ENCODE data around the gene RPL29. TPM values are rescaled to one million over a fixed set of nuclear protein-coding genes. Genes with fewer than 3 reads are reported as not detected.

The RPL29 gene
- total RNA-seq, 1 donor from 2014 or later, result 1,690 TPM

DNA sequence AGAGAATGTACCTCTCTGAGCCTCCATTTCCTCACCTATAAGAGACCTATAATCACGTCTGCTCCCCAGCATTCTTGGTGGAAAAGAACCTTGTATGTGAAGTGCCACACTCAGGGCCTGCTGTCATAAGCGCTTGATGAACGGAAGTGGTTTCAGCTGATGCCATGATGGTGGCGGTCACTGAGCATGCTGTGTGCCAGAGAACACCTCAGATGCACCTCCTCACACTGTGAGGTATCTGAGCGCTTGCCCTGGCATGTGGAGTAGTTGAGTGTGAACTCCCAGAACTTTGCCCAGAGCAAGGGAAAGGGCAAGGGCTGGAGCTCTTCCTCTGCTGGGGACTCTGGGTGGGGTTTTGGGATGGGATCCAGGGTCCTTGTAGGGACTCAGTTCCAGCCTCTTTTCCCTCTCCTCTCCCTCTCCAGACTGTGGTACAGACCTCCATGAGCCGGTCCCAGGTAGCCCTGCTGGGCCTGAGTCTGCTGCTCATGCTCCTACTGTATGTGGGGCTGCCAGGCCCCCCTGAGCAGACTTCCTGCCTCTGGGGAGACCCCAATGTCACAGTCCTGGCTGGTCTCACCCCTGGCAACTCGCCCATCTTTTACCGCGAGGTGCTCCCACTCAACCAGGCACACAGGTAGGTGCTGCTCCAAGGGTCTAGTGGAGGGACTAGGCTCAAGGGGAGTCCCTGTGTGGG is 18.1 kb downstream of the RPL29 start:
- H3K27ac Mint-ChIP-seq, result no peak overlapping the region
- TF ChIP-seq, protein P1, sequence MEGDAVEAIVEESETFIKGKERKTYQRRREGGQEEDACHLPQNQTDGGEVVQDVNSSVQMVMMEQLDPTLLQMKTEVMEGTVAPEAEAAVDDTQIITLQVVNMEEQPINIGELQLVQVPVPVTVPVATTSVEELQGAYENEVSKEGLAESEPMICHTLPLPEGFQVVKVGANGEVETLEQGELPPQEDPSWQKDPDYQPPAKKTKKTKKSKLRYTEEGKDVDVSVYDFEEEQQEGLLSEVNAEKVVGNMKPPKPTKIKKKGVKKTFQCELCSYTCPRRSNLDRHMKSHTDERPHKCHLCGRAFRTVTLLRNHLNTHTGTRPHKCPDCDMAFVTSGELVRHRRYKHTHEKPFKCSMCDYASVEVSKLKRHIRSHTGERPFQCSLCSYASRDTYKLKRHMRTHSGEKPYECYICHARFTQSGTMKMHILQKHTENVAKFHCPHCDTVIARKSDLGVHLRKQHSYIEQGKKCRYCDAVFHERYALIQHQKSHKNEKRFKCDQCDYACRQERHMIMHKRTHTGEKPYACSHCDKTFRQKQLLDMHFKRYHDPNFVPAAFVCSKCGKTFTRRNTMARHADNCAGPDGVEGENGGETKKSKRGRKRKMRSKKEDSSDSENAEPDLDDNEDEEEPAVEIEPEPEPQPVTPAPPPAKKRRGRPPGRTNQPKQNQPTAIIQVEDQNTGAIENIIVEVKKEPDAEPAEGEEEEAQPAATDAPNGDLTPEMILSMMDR (conservative IDR thresholded peaks at IDR 0.05), result no peak
- no peaks in the 10 kb centered on the region for H3K9me3 Mint-ChIP-seq
- peak overlapping the region; percentile 15 for H3K4me3 Mint-ChIP-seq
- no peak for DNase-seq (ENCODE audit: extremely low spot score, unreplicated experiment)
- H3K4me1 Mint-ChIP-seq (ENCODE audit: unreplicated experiment), result peaks cover 17% of the 10 kb centered on the region
- H3K27me3 Mint-ChIP-seq, result no peaks in the 10 kb centered on the region
- no peaks in the 10 kb centered on the region for H3K36me3 Mint-ChIP-seq

DNA sequence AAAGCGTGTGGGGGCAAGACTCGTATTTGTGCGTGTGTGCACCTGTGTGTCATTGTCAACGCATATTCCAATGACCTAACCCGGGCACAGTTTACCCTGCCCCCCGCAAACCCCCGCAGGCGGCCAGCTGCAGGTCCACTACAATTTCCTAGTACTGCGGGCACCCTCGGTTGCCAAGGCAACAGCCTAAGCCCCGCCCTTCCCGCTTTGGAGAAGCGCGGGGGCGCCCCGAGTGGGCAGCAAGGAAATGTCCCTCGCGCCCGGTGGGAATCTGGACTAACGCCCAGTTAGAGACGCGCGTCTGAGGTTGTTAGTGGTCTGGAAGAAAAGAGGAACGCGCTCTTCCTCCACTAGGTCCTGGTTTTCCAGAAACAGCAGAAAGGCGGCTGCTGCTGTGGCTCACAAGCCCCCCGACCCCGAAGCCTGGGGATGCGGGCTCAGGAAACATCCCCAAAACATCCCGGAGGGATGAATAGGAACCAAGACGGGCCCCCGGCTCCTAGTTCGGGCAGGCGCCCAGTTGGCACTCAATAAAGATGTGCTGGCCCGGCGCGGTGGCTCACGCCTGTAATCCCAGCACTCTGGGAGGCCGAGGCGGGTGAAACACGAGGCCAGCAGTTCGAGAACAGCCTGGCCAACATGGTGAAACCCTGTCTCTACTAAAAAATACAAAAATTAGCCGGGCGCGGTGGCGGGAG is 19.7 kb downstream of the RPL29 start:
- Mint-ChIP-seq H3K4me3 (peak overlapping the region; percentile 90), H3K27me3 (no peaks in the 10 kb centered on the region), H3K36me3 (no peaks in the 10 kb centered on the region), H3K9me3 (no peaks in the 10 kb centered on the region), H3K4me1 (ENCODE audit: unreplicated experiment) (peaks cover 12% of the 10 kb centered on the region), H3K27ac (peak overlapping the region; percentile 61)
- TF ChIP-seq, protein P1 (conservative IDR thresholded peaks at IDR 0.05), result peak; percentile 32
- DNase-seq (ENCODE audit: extremely low spot score, unreplicated experiment), result no peak

DNA sequence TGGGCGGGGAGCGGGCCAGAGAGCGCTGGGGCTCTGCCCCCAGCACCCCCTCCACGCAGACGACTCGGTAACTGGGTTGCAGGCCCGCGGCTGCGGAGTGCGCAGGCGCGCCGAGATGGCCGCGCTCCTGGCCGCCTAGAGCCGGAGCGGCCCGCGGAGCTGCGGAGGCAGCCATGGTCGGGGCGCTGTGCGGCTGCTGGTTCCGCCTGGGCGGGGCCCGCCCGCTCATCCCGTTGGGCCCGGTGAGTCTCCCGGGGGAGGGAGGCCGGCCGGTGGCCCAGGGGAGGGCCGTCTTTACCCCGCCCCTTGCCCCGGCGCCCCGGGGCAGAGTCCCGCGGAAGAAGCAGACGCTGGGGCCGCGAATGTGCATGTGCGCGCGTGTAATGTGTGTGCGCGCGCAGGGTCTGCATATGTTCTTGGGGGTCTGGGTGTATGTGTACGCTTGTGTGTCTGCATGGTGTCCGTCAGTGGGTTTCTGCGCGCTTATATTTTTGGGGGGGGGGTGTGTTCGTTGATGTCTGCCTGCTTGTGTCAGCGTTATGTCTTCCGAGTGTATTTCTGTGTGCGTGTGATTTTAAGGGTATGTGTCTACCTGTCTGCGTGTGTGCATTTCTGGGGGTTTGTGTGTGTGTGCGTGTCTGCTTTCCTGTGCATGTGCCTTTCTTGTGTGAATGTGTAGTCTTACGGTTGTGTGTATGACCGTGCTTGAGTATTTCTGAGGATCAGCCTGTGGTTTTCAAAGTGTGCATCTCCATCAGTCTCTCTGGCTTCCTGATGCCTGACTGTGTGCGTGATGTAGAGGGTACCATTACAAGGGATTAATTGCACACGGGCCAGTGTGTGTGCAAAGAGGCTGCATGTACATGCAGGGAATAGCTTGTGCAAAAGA is 20.5 kb downstream of the RPL29 start, which contains the start of gene ABHD14A:
Gene ABHD14A (plus strand): TSS at position 102 of the 889 bp plus-strand sequence. CDS start 72 bp downstream, at position 174.
- no peaks in the 10 kb centered on the region for H3K9me3 Mint-ChIP-seq
- TF ChIP-seq, protein P1 (conservative IDR thresholded peaks at IDR 0.05), result no peak
- H3K4me3 Mint-ChIP-seq, result peak within 1 kb of the TSS; percentile 95
- no peaks in the 10 kb centered on the region for H3K27me3 Mint-ChIP-seq
- H3K36me3 Mint-ChIP-seq, result no peaks in the 10 kb centered on the region
- DNase-seq (ENCODE audit: extremely low spot score, unreplicated experiment), result no peak
- H3K27ac Mint-ChIP-seq, result peak within 1 kb of the TSS; percentile 83
- H3K4me1 Mint-ChIP-seq (ENCODE audit: unreplicated experiment), result peaks cover 15% of the 10 kb centered on the region

DNA sequence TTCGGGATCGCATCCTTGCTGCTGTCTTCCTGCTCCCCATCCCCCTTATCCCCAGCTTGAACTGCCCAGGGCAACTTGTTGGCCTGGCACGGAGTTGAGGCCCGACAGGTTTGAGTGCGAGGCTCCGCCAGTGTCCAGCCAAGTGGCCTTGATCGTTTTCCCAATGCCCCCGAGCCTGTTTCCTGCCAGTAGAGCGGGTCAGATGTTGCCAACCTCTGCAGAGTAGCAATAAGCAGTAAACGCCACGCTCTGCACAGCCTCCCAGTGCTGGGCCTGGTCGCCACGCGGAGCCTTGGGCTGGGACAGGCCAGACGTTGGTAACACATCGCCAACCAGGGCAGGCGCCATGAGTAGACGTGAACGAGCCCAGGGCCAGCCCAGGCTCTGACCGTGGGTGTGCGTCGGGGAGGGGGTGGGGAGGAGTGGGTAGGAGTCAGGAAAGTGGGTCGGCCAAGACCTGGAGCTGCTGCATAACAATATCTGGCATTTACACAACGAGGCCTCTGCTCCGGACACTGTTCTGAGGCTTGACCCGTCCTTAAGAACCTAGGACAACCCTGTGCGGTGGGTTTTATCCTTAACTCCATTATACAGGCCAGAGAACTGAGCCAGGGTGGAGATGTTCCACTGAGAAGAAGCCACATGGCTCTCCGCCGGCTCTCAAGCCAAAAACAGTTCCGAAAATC is 21.3 kb downstream of the RPL29 start:
- Mint-ChIP-seq H3K36me3 (no peaks in the 10 kb centered on the region), H3K4me1 (ENCODE audit: unreplicated experiment) (peaks cover 15% of the 10 kb centered on the region), H3K9me3 (no peaks in the 10 kb centered on the region), H3K27me3 (no peaks in the 10 kb centered on the region), H3K27ac (peak overlapping the region; percentile 83), H3K4me3 (peak overlapping the region; percentile 95)
- no peak for DNase-seq (ENCODE audit: extremely low spot score, unreplicated experiment)
- TF ChIP-seq, protein P1 (conservative IDR thresholded peaks at IDR 0.05), result no peak

DNA sequence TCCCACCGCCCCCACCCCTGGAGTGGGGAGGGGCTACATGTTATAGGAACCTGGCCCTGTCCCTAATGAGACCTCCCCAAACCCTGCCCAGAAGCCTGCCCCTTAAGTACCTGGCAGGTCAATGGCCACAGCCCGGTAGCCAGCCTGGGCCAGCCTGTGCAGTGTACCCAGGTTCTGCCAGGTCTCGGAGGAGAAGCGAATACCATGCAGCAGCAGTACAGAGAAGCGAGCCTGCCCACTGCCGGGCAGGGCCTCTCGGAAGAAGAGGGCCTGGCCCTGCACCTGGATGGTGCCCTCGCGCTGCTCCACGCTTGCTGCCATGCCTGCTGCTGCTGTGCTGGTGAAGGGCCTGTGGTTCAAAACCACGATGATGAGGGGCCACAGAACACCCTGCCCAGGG is 24.3 kb downstream of the RPL29 start:
- TF ChIP-seq, protein P1 (conservative IDR thresholded peaks at IDR 0.05), result no peak
- H3K36me3 Mint-ChIP-seq, result no peaks in the 10 kb centered on the region
- peak overlapping the region; percentile 67 for H3K4me3 Mint-ChIP-seq
- H3K4me1 Mint-ChIP-seq (ENCODE audit: unreplicated experiment), result peaks cover 27% of the 10 kb centered on the region
- no peaks in the 10 kb centered on the region for H3K9me3 Mint-ChIP-seq
- H3K27me3 Mint-ChIP-seq, result no peaks in the 10 kb centered on the region
- DNase-seq (ENCODE audit: extremely low spot score, unreplicated experiment), result no peak
- no peak overlapping the region for H3K27ac Mint-ChIP-seq

Data from type B pancreatic cell (in vitro differentiated cells).